ENCODE results near the gene ARID1B. TPM values are rescaled to one million over a fixed set of nuclear protein-coding genes. Genes with fewer than 3 reads are reported as not detected.

Gene ARID1B
- total and polyA plus RNA-seq, 10 of the 15 experiments (the other 5 are each of a cell fraction or from before 2014, with no cell fraction given), result 24.7 to 133 (median 54.6) TPM

DNA sequence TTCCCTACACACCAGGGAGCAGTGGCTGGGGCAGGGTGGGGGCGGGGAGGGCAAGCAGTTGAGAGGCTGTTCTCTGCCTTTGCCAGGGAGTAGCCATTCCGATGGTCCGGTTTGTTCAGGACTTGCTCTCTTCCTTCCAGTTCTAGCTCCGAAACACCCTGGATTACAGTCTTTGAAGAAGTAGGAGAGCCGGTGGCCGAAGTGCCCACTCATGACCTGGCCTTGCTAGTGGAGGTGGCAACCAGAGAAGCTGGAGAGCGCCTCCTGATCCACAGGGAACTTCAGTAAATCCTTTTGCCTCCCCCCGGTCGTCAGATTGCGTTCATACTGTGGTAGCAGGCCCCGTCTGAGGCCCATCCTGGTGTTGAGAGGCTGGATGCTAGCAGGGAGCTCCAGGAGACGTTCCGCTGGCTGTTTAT lies 92.8 kb downstream of the ARID1B start:
- H3K27ac ChIP-seq (ENCODE audit: control insufficient read depth, insufficient read depth), result no peak overlapping the region
- intact Hi-C loops (cut with micrococcal nuclease; ENCODE audit: unreplicated experiment) (loop anchor here (10.0 kb wide), 1 partner anchor 305 kb away; no protein-coding TSS in a partner anchor), in situ Hi-C loops (cut with MboI) (no loop called here)
- DNase-seq (ENCODE audit: low read depth, low spot score) (no peak), FAIRE-seq (no peak), ATAC-seq (no peak)
- RAD21 ChIA-PET (ENCODE audit: unreplicated experiment), result interaction anchor here (0.6 kb wide), 1 partner anchor 137 kb away, joined by 3 read pairs; no protein-coding TSS in a partner anchor
- peaks cover 7 to 8% of the 10 kb centered on the region in 2 experiments for H3K36me3 ChIP-seq (ENCODE audit: control insufficient read depth in 2 of 2, insufficient read depth in 2 of 2, low read length in 1 of 2)
- WGBS (ENCODE audit: insufficient coverage, insufficient replicate concordance, low lambda C conversion rate, missing lambda C conversion rate), result 98% methylated on average over 13 of the region's 13 CpGs
- H4K20me1 ChIP-seq (ENCODE audit: control insufficient read depth, insufficient read depth), result peaks cover 15% of the 10 kb centered on the region
- SMC1A ChIA-PET (ENCODE audit: uncharacterized antibody, unreplicated experiment), result interaction anchor here (0.8 to 1.9 kb wide), 8 partner anchors 10 to 85 kb away, joined by 3 to 13 read pairs (median 3); no protein-coding TSS in a partner anchor
- no peak overlapping the region for H3K9ac ChIP-seq (ENCODE audit: control insufficient read depth, insufficient read depth, low read length)
- no peaks in the 10 kb centered on the region for H3K27me3 ChIP-seq (replicated peaks in 1 of 2; ENCODE audit: control insufficient read depth in 2 of 2, insufficient read depth in 2 of 2, low read length in 1 of 2)
- H2AFZ ChIP-seq (ENCODE audit: control insufficient read depth, low read depth, low read length), result no peak overlapping the region
- H3K4me2 ChIP-seq (ENCODE audit: control insufficient read depth, insufficient read depth), result no peak overlapping the region
- peaks cover 20% of the 10 kb centered on the region for H3K4me1 ChIP-seq (ENCODE audit: control insufficient read depth, insufficient read depth, low read length)
- CTCF ChIA-PET, result no interaction called here
- POLR2A ChIA-PET, result interaction anchor here (0.7 to 1.3 kb wide), 2 partner anchors 13 to 61 kb away, joined by 3 to 4 read pairs; no protein-coding TSS in a partner anchor
- peaks cover 96% of the 10 kb centered on the region for H3K79me2 ChIP-seq (ENCODE audit: control insufficient read depth, insufficient read depth, low read length)
- BruUV-seq (replicated peaks), result no TSS peak
- TF ChIP-seq TCF3 (IDR thresholded peaks at IDR 0.05; ENCODE audit: borderline replicate concordance, insufficient read depth, low read depth, low read length) (no peak), NRF1 (conservative IDR thresholded peaks at IDR 0.05; ENCODE audit: low read depth, low read length) (no peak), KLF5 (IDR thresholded peaks at IDR 0.05; ENCODE audit: partially characterized antibody) (no peak), SMARCA5 (IDR thresholded peaks at IDR 0.05) (no peak), SMC3 (IDR thresholded peaks at IDR 0.05; ENCODE audit: borderline replicate concordance, low read length) (no peak), RBBP5 (conservative IDR thresholded peaks at IDR 0.05) (no peak), POLR2A (IDR thresholded peaks at IDR 0.05; ENCODE audit: low read depth, low read length) (no peak), RUNX3 (IDR thresholded peaks at IDR 0.05; ENCODE audit: low read length) (no peak), GABPA (IDR thresholded peaks at IDR 0.05; ENCODE audit: low read depth) (no peak), SRF (IDR thresholded peaks at IDR 0.05; ENCODE audit: low read depth in 2 of 2, low read length in 2 of 2) (no peak), ZSCAN29 (IDR thresholded peaks at IDR 0.05) (no peak), CEBPB (IDR thresholded peaks at IDR 0.05; ENCODE audit: borderline replicate concordance in 1 of 2, low read depth in 2 of 2, low read length in 2 of 2) (no peak), BHLHE40 (IDR thresholded peaks at IDR 0.05; ENCODE audit: borderline replicate concordance in 1 of 2, low read depth in 2 of 2, low read length in 1 of 2) (no peak), WRNIP1 (IDR thresholded peaks at IDR 0.05; ENCODE audit: borderline replicate concordance, low read depth, low read length) (no peak), BACH1 (IDR thresholded peaks at IDR 0.05; ENCODE audit: borderline replicate concordance) (no peak), FOXM1 (IDR thresholded peaks at IDR 0.05; ENCODE audit: low read depth, low read length) (no peak), KDM1A (IDR thresholded peaks at IDR 0.05; ENCODE audit: borderline replicate concordance) (no peak)
- TF ChIP-seq, protein P1, sequence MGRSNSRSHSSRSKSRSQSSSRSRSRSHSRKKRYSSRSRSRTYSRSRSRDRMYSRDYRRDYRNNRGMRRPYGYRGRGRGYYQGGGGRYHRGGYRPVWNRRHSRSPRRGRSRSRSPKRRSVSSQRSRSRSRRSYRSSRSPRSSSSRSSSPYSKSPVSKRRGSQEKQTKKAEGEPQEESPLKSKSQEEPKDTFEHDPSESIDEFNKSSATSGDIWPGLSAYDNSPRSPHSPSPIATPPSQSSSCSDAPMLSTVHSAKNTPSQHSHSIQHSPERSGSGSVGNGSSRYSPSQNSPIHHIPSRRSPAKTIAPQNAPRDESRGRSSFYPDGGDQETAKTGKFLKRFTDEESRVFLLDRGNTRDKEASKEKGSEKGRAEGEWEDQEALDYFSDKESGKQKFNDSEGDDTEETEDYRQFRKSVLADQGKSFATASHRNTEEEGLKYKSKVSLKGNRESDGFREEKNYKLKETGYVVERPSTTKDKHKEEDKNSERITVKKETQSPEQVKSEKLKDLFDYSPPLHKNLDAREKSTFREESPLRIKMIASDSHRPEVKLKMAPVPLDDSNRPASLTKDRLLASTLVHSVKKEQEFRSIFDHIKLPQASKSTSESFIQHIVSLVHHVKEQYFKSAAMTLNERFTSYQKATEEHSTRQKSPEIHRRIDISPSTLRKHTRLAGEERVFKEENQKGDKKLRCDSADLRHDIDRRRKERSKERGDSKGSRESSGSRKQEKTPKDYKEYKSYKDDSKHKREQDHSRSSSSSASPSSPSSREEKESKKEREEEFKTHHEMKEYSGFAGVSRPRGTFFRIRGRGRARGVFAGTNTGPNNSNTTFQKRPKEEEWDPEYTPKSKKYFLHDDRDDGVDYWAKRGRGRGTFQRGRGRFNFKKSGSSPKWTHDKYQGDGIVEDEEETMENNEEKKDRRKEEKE (IDR thresholded peaks at IDR 0.05), result no peak
- TF ChIP-seq, protein P2, sequence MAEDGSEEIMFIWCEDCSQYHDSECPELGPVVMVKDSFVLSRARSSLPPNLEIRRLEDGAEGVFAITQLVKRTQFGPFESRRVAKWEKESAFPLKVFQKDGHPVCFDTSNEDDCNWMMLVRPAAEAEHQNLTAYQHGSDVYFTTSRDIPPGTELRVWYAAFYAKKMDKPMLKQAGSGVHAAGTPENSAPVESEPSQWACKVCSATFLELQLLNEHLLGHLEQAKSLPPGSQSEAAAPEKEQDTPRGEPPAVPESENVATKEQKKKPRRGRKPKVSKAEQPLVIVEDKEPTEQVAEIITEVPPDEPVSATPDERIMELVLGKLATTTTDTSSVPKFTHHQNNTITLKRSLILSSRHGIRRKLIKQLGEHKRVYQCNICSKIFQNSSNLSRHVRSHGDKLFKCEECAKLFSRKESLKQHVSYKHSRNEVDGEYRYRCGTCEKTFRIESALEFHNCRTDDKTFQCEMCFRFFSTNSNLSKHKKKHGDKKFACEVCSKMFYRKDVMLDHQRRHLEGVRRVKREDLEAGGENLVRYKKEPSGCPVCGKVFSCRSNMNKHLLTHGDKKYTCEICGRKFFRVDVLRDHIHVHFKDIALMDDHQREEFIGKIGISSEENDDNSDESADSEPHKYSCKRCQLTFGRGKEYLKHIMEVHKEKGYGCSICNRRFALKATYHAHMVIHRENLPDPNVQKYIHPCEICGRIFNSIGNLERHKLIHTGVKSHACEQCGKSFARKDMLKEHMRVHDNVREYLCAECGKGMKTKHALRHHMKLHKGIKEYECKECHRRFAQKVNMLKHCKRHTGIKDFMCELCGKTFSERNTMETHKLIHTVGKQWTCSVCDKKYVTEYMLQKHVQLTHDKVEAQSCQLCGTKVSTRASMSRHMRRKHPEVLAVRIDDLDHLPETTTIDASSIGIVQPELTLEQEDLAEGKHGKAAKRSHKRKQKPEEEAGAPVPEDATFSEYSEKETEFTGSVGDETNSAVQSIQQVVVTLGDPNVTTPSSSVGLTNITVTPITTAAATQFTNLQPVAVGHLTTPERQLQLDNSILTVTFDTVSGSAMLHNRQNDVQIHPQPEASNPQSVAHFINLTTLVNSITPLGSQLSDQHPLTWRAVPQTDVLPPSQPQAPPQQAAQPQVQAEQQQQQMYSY (CRISPR knock-in tag; IDR thresholded peaks at IDR 0.05), result no peak
- no peak overlapping the region for H3K4me3 ChIP-seq
- H3K9me3 ChIP-seq (replicated peaks; ENCODE audit: control insufficient read depth, insufficient read depth, low read length), result no peaks in the 10 kb centered on the region

Measured in GM12878 (cell line).